ENCODE results near the gene PSMB5. TPM values are rescaled to one million over a fixed set of nuclear protein-coding genes. Genes with fewer than 3 reads are reported as not detected.
A peak's percentile ranks its signal among the peaks of the same experiment; 100 is the strongest.

PSMB5 gene
- total and polyA plus RNA-seq, 2 of the 13 experiments (the other 11 are each of a cell fraction or from before 2014, with no cell fraction given) = 705 to 871 TPM

GRCh38 chr14:22986508-22987054, 48.1 kb downstream of the PSMB5 start (continued):
- TF ChIP-seq ELK4 (CRISPR knock-in tag; IDR thresholded peaks at IDR 0.05; ENCODE audit: borderline replicate concordance) (no peak), ZC3H4 (CRISPR knock-in tag; IDR thresholded peaks at IDR 0.05; ENCODE audit: borderline replicate concordance) (no peak; the same call in 1 of the 2 replicates), ZNF543 (CRISPR knock-in tag; IDR thresholded peaks at IDR 0.05) (no peak), CAMTA2 (CRISPR knock-in tag; IDR thresholded peaks at IDR 0.05; ENCODE audit: borderline replicate concordance) (no peak), ZBTB42 (CRISPR knock-in tag; IDR thresholded peaks at IDR 0.05) (no peak), GATAD1 (CRISPR knock-in tag; IDR thresholded peaks at IDR 0.05) (peak; percentile 55; the same call in 1 of the 2 replicates), ZNF552 (CRISPR knock-in tag; IDR thresholded peaks at IDR 0.05; ENCODE audit: borderline replicate concordance) (no peak), GTF2F1 (IDR thresholded peaks at IDR 0.05; ENCODE audit: low read length) (no peak), ZFP36L1 (CRISPR knock-in tag; IDR thresholded peaks at IDR 0.05) (no peak), YEATS2 (CRISPR knock-in tag; IDR thresholded peaks at IDR 0.05; ENCODE audit: borderline replicate concordance) (peak; percentile 83; the same call in 1 of the 2 replicates), PHF21A (CRISPR knock-in tag; IDR thresholded peaks at IDR 0.05) (no peak), FOXC1 (CRISPR knock-in tag; IDR thresholded peaks at IDR 0.05; ENCODE audit: borderline replicate concordance) (no peak), MEF2D (CRISPR knock-in tag; IDR thresholded peaks at IDR 0.05) (no peak), TBX3 (IDR thresholded peaks at IDR 0.05; ENCODE audit: borderline replicate concordance) (no peak), ZNF607 (CRISPR knock-in tag; IDR thresholded peaks at IDR 0.05; ENCODE audit: borderline replicate concordance) (no peak), ZZZ3 (CRISPR knock-in tag; IDR thresholded peaks at IDR 0.05; ENCODE audit: borderline replicate concordance) (no peak), SMYD3 (CRISPR knock-in tag; IDR thresholded peaks at IDR 0.05) (0 out of 2 replicates have a peak, but pooled peaks have one; percentile 63), ASH2L (IDR thresholded peaks at IDR 0.05; ENCODE audit: insufficient read length, low read depth, low read length) (peak; percentile 20), ZNF547 (CRISPR knock-in tag; IDR thresholded peaks at IDR 0.05) (peak; percentile 81; the same call in 1 of the 2 replicates), ZNF282 (IDR thresholded peaks at IDR 0.05; ENCODE audit: partially characterized antibody) (no peak), FOXA1 (IDR thresholded peaks at IDR 0.05) (no peak), FOXA1 (CRISPR knock-in tag; IDR thresholded peaks at IDR 0.05) (no peak), TBP (CRISPR knock-in tag; IDR thresholded peaks at IDR 0.05) (no peak), SAP130 (CRISPR knock-in tag; IDR thresholded peaks at IDR 0.05; ENCODE audit: low read depth) (peak; percentile 65), HIC2 (CRISPR knock-in tag; IDR thresholded peaks at IDR 0.05; ENCODE audit: low read depth) (no peak), ZNF468 (CRISPR knock-in tag; IDR thresholded peaks at IDR 0.05) (no peak), TARDBP (CRISPR knock-in tag; IDR thresholded peaks at IDR 0.05) (peak; percentile 72), ZNF124 (CRISPR knock-in tag; IDR thresholded peaks at IDR 0.05) (peak; percentile 89; the same call in 1 of the 2 replicates), ZNF569 (CRISPR knock-in tag; IDR thresholded peaks at IDR 0.05; ENCODE audit: borderline replicate concordance) (no peak; the same call in 1 of the 2 replicates), ZNF275 (CRISPR knock-in tag; IDR thresholded peaks at IDR 0.05; ENCODE audit: borderline replicate concordance) (no peak)
